Neutrophil (primary cell): Measurements from ENCODE around the gene PARP16.
"Not testable (repeated sequence)": the region's sequence is repeated elsewhere in the genome, so short reads cannot be mapped to it uniquely, and the experiment has no call there.

Source experiments
- H3K27ac ChIP-seq: fragments of 200-600 bp; sonication (generic); 2 replicates; pipeline ENCODE4 v1.5.1; 2016; ENCODE audit warnings: mild to moderate bottlenecking, moderate library complexity
- H3K27me3 ChIP-seq: fragments of 200-600 bp; sonication (generic); 2 replicates; pipeline ENCODE4 v1.6.0; 2016; ENCODE audit warnings: mild to moderate bottlenecking
- H3K36me3 ChIP-seq: fragments of 200-600 bp; sonication (generic); 2 replicates; pipeline ENCODE4 v1.5.1; 2017
- H3K4me1 ChIP-seq, 2 experiments: fragments of 200-600 bp in 1 of 2; sonication (generic) in 1 of 2; 1 replicate in 1 of 2; 2 replicates in 1 of 2; pipeline versions ENCODE4 v1.5.1 to v1.6.1; 2013 to 2016; ENCODE audit warnings: low read depth in 1 of 2, low read length in 1 of 2, mild to moderate bottlenecking in 1 of 2, moderate library complexity in 1 of 2; ENCODE audit not compliant: control insufficient read depth in 1 of 2, insufficient read depth in 1 of 2
- H3K4me3 ChIP-seq, 2 experiments: fragments of 200-600 bp in 1 of 2; sonication (generic) in 1 of 2; 1 replicate in 1 of 2; 2 replicates in 1 of 2; pipeline ENCODE4 v1.5.1; 2013 to 2016; ENCODE audit warnings: low read depth in 1 of 2, low read length in 1 of 2, mild to moderate bottlenecking in 1 of 2, moderate library complexity in 1 of 2
- H3K9me3 ChIP-seq: fragments of 200-600 bp; sonication (generic); 2 replicates; pipeline ENCODE4 v1.5.1; 2016
- CTCF ChIP-seq: fragments of 200-600 bp; sonication (generic); IDR thresholded peaks from 2 replicates; pipeline ENCODE4 v1.5.1; 2016; ENCODE audit warnings: antibody characterized with exemption

Gene PARP16

GRCh38 chr15:65244638-65245037, 42.0 kb downstream of the PARP16 start:
- Histone ChIP-seq H3K27me3 (no peaks in the 10 kb centered on the region), H3K27ac (no peak overlapping the region), H3K4me1 (peaks cover 6 to 15% of the 10 kb centered on the region in 2 experiments), H3K4me3 (no peak overlapping the region), H3K36me3 (peaks cover 42% of the 10 kb centered on the region), H3K9me3 (no peaks in the 10 kb centered on the region)
- TF ChIP-seq CTCF, result no peak

- peaks cover 11 to 26% of the 10 kb centered on the region in 2 experiments for H3K4me1 ChIP-seq
Observed at GRCh38 chr15:65236443-65236842, 50.2 kb downstream of the PARP16 start.

GRCh38 chr15:65233696-65234095, 53.0 kb downstream of the PARP16 start:
- H3K27me3 ChIP-seq, result no peaks in the 10 kb centered on the region
- no peak for TF ChIP-seq CTCF
- no peaks in the 10 kb centered on the region for H3K36me3 ChIP-seq
- H3K9me3 ChIP-seq, result no peaks in the 10 kb centered on the region
- H3K4me3 ChIP-seq, result no peak overlapping the region
- H3K27ac ChIP-seq, result no peak overlapping the region
- H3K4me1 ChIP-seq, result peaks cover 5 to 11% of the 10 kb centered on the region in 2 experiments

More at GRCh38 chr15:65236443-65236842, 50.2 kb downstream of the PARP16 start:
- not testable (repeated sequence) for H3K4me3 ChIP-seq, H3K27me3 ChIP-seq, H3K36me3 ChIP-seq, H3K9me3 ChIP-seq, H3K27ac ChIP-seq

GRCh38 chr15:65232520-65232919, 54.2 kb downstream of the PARP16 start:
- no peak for TF ChIP-seq CTCF
- Histone ChIP-seq H3K27ac (no peak overlapping the region), H3K4me3 (no peak overlapping the region), H3K9me3 (no peaks in the 10 kb centered on the region), H3K27me3 (no peaks in the 10 kb centered on the region), H3K4me1 (peaks cover 5 to 6% of the 10 kb centered on the region in 2 experiments), H3K36me3 (no peaks in the 10 kb centered on the region)

GRCh38 chr15:65231306-65231705, 55.4 kb downstream of the PARP16 start:
- no peaks in the 10 kb centered on the region for H3K36me3 ChIP-seq
- no peaks in the 10 kb centered on the region for H3K4me1 ChIP-seq
- no peak overlapping the region for H3K27ac ChIP-seq
- no peak overlapping the region for H3K4me3 ChIP-seq
- no peaks in the 10 kb centered on the region for H3K27me3 ChIP-seq
- no peak for TF ChIP-seq CTCF
- no peaks in the 10 kb centered on the region for H3K9me3 ChIP-seq

GRCh38 chr15:65226901-65227300, 59.8 kb downstream of the PARP16 start:
- H3K27ac ChIP-seq, H3K9me3 ChIP-seq, H3K36me3 ChIP-seq, H3K4me3 ChIP-seq, H3K4me1 ChIP-seq, H3K27me3 ChIP-seq: not testable (repeated sequence)

- H3K9me3 ChIP-seq, result no peaks in the 10 kb centered on the region
- no peak overlapping the region for H3K27ac ChIP-seq
- no peak overlapping the region for H3K4me3 ChIP-seq
- H3K36me3 ChIP-seq, result no peaks in the 10 kb centered on the region
- H3K4me1 ChIP-seq, result no peaks in the 10 kb centered on the region
- H3K27me3 ChIP-seq, result no peaks in the 10 kb centered on the region
- TF ChIP-seq CTCF, result no peak
Observed at GRCh38 chr15:65226221-65226620, 60.5 kb downstream of the PARP16 start.
